ENCODE results near the gene HJURP.

DNA sequence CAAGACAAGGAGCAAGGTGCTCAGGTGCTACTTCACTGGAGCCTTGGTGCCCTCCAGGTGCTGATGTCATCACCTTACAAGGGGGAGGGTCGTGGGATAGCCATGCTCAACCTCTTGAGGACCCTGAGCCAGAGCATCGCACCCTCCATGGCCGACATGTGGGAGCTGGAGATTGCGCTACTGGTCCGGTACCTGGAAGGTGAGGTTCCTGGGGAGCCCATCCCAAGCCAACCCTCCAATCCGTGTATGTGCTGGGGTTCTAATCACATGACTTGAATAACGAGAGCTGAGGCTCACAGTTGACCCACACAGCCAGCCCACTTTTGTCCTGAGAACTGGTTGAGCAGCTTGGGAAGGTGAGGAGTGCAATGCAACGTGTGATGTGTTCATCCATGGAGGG lies 50.3 kb downstream of the HJURP start:
- TF ChIP-seq ISL1 (CRISPR knock-in tag; IDR thresholded peaks at IDR 0.05) = no peak
- TF ChIP-seq ZFP3 (CRISPR knock-in tag; IDR thresholded peaks at IDR 0.05) = no peak
- TF ChIP-seq ARNTL (CRISPR knock-in tag; IDR thresholded peaks at IDR 0.05; ENCODE audit: borderline replicate concordance, low read depth) = no peak
- TF ChIP-seq ZNF70 (CRISPR knock-in tag; IDR thresholded peaks at IDR 0.05) = no peak
- TF ChIP-seq, protein P1, sequence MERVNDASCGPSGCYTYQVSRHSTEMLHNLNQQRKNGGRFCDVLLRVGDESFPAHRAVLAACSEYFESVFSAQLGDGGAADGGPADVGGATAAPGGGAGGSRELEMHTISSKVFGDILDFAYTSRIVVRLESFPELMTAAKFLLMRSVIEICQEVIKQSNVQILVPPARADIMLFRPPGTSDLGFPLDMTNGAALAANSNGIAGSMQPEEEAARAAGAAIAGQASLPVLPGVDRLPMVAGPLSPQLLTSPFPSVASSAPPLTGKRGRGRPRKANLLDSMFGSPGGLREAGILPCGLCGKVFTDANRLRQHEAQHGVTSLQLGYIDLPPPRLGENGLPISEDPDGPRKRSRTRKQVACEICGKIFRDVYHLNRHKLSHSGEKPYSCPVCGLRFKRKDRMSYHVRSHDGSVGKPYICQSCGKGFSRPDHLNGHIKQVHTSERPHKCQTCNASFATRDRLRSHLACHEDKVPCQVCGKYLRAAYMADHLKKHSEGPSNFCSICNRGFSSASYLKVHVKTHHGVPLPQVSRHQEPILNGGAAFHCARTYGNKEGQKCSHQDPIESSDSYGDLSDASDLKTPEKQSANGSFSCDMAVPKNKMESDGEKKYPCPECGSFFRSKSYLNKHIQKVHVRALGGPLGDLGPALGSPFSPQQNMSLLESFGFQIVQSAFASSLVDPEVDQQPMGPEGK (CRISPR knock-in tag; IDR thresholded peaks at IDR 0.05; ENCODE audit: borderline replicate concordance) = no peak
- TF ChIP-seq ZFP30 (CRISPR knock-in tag; IDR thresholded peaks at IDR 0.05) = no peak
- no peak for TF ChIP-seq ZNF565 (CRISPR knock-in tag; conservative IDR thresholded peaks at IDR 0.05; ENCODE audit: low read depth)
- TF ChIP-seq RARB (CRISPR knock-in tag; IDR thresholded peaks at IDR 0.05) = no peak
- no peak for TF ChIP-seq ZNF8 (CRISPR knock-in tag; IDR thresholded peaks at IDR 0.05)
- TF ChIP-seq TOX (CRISPR knock-in tag; IDR thresholded peaks at IDR 0.05; ENCODE audit: borderline replicate concordance) = no peak
- no peak for TF ChIP-seq ESRRG (CRISPR knock-in tag; IDR thresholded peaks at IDR 0.05)
- TF ChIP-seq, protein P2, sequence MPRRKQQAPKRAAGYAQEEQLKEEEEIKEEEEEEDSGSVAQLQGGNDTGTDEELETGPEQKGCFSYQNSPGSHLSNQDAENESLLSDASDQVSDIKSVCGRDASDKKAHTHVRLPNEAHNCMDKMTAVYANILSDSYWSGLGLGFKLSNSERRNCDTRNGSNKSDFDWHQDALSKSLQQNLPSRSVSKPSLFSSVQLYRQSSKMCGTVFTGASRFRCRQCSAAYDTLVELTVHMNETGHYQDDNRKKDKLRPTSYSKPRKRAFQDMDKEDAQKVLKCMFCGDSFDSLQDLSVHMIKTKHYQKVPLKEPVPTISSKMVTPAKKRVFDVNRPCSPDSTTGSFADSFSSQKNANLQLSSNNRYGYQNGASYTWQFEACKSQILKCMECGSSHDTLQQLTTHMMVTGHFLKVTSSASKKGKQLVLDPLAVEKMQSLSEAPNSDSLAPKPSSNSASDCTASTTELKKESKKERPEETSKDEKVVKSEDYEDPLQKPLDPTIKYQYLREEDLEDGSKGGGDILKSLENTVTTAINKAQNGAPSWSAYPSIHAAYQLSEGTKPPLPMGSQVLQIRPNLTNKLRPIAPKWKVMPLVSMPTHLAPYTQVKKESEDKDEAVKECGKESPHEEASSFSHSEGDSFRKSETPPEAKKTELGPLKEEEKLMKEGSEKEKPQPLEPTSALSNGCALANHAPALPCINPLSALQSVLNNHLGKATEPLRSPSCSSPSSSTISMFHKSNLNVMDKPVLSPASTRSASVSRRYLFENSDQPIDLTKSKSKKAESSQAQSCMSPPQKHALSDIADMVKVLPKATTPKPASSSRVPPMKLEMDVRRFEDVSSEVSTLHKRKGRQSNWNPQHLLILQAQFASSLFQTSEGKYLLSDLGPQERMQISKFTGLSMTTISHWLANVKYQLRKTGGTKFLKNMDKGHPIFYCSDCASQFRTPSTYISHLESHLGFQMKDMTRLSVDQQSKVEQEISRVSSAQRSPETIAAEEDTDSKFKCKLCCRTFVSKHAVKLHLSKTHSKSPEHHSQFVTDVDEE (CRISPR knock-in tag; IDR thresholded peaks at IDR 0.05) = no peak

All from SK-N-SH treated with all-trans-retinoic acid at 6 μM for 48 hours (cell line).